HG03108 (cell line): ENCODE measurements around the gene CDON.

Experiments used
- ATAC-seq: cut with Tn5 transposase; IDR thresholded peaks from one replicate; pipeline ENCODE4 v1.9.1; 2021; ENCODE audit warnings: moderate library complexity; ENCODE audit not compliant: unreplicated experiment

The CDON gene

DNA sequence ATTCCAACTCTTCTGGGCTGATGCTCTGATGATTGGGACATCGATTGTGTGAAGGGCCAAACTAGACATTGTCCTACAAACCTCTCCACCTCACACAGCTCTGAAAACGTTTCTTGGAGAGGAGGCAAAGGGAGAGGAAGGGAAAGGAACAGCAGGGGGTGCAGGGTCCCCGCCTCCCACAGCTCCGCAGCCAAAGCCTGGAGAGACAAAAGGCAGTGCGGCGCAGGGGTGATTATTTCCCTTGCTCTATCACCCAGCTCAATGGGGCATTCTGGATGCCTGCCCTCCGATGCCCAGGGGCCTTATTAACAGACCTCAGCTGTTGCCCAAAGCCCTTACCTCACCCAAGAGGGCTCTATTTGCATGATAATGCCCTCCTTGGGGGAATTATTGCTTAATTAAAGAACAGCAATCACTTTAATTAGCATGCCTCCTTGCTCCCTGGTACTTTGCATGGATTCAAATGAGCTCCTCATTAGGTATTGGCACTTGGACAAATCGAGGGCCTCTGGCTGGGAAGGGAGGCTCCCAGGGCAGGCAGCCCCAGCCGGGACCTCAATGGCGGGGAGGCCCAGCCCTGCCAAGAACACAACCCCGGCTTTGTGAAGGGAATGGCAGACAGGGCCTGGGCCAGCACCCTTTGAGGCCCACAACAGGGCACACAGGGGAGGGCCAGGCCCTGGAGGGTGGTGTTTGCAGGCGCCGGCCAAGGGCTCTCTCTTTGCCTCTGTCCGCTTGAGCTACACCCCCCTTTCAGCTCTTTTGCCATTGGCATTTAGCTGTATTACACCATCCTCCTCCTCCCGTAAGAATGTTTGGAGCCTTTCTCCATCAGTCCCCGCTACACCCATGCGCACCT lies 19.8 kb upstream of the CDON start:
- no peak for ATAC-seq

DNA sequence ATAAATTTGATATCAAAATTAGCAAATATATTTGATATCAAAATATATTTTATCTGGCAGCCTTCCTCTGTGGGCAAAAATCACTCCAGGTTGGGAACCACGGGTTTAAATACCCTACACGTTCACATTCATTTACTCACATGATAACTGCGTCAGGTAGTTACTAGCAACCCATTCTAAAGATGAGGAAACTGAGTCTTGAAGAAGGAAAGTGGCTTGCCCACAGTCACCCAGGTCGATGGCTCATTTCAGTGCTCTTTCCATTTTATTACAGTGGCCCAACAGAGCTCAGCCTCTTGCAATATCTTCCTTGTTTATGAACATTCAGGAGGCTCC lies 19.2 kb upstream of the CDON start:
- ATAC-seq = no peak

- no peak for ATAC-seq
Measured at GRCh38 chr11:126080161-126080941, 17.7 kb upstream of the CDON start.

DNA sequence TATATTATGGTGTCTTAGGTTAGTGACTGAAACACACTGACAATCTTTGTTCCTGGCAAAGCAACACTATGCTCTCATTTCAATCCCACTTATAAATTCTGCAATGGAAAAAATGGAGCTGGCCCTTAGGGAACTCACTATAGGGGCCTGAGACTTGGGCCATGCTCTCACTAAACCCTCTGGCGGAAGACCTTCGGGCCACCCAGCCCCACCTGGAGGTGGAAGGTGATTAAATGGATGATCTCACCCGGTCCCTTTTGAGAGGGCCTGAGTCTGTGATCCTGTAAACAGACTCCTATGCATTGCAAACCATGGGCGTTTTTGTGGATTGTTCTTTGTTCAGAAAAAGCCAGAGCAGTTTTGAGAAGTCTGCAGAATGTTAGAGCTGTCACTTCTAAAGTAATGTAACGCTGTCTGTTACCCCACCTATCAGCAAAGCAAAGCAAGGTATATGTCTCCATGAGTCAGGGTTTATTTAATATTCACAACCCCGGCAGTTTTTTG lies 17.0 kb upstream of the CDON start:
- ATAC-seq = no peak

DNA sequence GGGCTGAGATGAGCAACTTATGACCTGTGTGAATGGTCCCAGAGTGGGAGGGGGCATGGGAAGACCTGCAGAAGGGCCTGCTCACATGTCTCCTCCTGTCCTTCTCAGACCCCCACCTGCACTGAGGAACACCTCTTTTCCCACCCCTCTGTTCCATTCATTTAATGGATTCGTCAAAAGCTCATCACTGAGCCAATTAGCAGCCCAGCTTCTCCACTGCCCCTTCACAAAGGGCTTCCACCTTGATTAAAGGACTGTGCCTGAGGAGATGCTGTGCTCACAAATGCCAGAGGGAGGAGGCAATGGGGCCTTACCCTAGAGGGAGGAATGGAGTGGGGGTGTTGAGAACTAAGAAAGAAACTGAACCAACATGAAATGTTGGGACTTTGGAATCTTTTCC lies 14.0 kb upstream of the CDON start:
- no peak for ATAC-seq

DNA sequence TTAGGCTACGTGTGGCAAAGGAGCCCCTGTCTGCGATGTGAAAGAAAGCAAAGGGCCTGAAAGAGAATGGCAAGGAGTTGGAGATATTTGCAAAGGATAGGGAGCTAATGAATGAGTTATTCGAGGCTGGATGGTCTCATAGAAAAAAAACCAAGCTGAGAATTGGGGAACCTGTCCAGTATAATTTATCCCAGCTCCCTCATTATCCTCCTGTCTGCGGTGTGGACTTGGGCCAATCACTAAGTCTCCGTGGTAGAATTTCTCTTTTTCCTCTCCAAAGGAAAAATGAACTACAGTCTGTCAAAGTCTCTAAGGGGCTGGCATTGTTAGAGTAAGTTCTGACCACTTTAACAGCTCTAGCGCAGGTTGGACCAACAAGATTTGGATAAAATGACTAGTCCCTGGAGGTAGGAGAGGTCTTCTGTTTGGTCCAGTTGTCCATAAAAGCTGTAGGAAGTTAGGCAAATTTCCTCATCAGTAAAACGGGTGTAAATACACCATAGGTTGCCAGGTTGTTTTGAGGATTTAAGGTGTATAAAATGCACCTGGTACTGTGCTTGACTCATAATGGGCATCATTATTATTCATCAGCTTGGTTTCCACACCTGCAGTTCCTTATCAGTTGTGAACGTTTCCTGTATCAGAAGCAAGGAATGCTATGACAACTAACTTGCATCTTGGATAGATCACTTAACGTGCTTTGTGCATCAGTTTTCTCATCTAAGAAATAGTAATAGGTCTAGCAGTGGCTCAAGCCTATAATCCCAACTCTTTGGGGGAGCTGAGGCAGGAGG lies 10.3 kb upstream of the CDON start:
- no peak for ATAC-seq

DNA sequence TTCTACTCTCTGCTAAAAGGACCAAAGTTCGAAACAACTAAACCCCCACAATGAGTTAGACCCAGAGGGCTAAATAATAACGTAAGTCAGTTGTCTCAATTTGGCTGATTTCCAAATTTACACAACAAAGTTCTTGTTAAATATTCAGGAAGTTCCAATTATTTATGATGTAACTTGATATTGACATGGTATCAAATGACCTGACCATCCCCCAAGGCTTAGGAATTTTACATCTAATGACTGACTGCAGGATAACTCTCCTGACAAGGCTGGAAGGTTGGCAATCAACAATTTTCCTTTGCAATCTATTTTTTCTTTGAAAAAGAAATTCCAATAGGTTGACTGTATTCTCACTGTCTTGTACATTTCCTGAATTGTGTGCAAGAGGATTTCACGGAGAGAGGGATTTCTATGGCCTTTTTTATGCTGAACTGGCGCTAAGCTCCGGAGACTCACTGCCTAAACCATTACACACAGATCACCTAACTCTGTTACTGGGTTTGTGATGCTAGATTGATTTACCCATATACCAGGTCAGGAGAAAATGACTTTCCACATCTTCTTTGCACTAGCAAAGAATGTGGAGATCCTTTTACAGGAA lies 9.6 kb upstream of the CDON start:
- no peak for ATAC-seq

DNA sequence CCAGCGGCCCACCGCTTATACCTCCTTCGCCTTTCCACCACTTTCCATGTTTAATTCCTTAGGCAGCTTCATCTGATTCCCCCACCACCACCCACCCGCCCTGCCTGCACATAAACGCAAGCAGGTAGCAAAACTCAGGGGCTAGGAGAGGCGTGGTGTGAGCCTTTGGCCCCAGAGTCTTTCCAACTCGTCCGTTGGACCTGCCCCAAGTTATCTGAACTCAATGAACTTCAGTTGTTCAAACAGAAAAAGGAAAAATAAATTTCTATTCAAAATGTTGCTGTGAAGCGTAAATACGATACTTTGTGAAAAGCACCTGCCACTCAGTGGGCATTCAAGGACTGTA lies 814 bp upstream of the CDON start:
- ATAC-seq = no peak

- ATAC-seq = no peak
Measured at GRCh38 chr11:126061707-126062678, 673 bp downstream of the CDON start.

DNA sequence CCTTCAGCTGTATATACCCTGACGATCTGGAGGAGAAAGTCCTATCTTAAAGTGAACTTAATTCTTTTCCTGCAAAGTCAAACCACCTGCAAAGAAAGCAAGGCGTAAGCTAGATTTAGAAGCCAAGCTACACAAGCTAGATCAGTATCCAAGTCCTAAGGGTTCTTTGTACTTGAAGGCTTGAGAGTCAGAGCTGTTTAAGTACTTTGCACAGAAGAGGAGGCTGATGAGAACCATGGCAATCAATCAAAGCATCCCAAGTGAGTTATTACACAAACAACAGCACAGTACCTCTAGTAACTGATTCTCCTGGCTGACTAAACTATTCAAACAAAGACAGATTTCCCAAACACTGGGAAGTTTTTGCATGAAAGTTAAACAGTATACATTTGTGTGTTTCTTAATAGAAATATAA lies 1.9 kb downstream of the CDON start:
- no peak for ATAC-seq

DNA sequence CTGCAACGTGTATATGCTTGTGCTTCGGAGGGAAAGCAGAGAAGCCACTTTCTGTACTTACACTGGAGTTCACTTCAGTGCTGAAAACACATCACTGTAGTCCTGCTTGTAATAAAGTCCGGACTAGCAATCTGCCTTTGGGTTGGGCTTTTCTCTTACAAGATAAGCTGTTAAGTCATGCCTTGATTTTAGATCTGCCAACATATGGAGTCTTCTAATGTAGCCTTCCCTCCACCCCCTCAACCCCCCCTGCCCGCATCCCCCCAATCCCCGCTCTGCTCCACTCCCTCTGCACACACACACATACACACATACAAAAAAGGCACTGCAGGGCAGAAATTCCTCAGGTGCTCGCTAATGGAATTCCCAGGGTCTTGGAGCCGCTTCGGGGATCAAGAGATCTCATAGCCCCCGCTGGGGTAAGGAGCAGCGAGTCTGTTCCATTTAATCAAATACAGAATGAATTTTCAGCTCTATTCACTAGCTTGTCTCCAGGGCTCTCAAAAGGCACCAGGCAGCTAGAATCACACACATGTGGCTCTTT lies 3.4 kb downstream of the CDON start:
- ATAC-seq = no peak

DNA sequence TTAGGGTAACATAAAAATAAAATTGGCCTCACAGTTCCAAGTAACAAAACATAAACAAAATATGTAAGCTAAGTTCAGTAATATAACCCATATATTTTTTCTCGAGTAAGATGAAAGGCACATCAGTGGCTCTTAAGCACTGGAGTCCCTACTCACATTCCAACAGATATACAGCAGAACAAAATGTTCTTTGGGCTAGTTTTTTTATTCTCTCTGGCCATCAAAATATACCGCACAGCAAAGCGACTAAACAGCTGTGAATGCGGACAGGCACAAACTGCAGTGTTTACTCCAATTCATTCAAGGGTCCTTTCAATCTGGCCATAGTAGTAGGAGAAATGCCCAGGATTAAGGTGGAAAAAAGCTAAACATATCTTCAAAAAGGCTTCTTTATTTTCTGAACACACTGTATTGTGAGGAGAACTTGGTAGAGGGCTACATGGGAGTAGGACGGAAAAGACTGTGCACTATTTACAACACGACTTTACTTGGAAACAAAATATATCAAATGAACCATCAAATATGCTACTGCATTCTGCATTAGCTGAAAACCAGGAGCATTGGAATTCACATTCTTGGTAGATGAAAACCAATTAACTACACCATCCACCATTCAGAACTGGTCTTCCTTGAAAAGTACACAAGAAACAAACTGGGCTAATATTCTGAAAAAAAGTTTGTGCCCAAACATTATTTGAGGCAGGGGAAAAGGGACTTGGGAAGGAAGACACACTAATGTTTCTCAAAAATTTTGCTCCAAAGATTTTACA lies 4.4 kb downstream of the CDON start:
- ATAC-seq = no peak

GRCh38 chr11:126054882-126055281 lies 7.8 kb downstream of the CDON start:
- no peak for ATAC-seq

DNA sequence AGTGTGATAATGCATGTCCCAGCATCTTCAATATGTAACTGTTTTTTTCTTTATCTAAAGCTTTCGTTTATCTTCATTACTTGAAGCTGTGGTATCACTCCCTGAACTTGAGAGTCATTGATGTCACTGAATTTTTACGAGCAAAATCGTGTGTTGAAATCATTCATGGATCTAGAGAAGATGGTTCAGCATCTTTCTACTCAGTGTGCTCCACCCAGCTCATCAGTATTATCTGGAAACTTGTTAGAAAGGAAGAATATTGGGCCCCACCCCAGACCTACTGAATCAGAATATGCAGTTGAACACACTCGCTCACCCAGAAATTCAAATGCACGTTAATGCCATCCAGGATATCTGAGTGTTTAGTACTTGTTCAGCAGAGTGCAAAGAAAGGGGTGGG lies 8.3 kb downstream of the CDON start:
- ATAC-seq = no peak

GRCh38 chr11:126053415-126054286 lies 9.0 kb downstream of the CDON start:
- no peak for ATAC-seq

- no peak for ATAC-seq
Measured at GRCh38 chr11:126051117-126051516, 11.5 kb downstream of the CDON start.

- no peak for ATAC-seq
Measured at GRCh38 chr11:126049159-126049558, 13.5 kb downstream of the CDON start.

DNA sequence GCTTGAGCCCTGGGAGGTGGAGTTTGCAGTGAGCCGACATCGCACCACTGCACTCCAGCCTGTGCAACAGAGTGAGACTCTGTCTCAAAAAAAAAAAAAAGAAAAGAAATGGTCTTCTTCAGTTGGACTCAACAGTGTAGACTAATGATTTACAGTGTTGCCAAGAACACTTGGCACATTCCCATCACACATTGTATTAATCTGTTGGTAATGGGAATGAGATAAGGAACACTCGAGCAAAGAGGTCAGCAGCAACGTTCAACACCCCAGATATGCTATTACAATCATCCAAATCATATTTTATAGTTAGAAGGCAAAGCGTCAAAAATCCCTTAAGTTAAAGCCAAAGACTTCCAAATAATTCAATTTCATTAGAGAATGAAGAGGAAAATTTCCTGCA lies 14.5 kb downstream of the CDON start:
- ATAC-seq = no peak
